HG03108 (cell line): Measurements from ENCODE around the gene AK6.
"Not testable (repeated sequence)": the region's sequence is repeated elsewhere in the genome, so short reads cannot be mapped to it uniquely, and the experiment has no call there.

Experiments used
- ATAC-seq: cut with Tn5 transposase; IDR thresholded peaks from one replicate; pipeline ENCODE4 v1.9.1; 2021; ENCODE audit warnings: moderate library complexity; ENCODE audit not compliant: unreplicated experiment

AK6 gene

GRCh38 chr5:69369340-69370121 is at the start of gene AK6, which contains the start of the genes RAD17 and TAF9:
Gene AK6, minus strand, starts transcription at chr5:69369520. Its CDS starts 30 bp downstream, at chr5:69369490.
Gene RAD17, plus strand, starts transcription at chr5:69369818. Its CDS starts 2,391 bp downstream, at chr5:69372209.
Gene TAF9, minus strand, starts transcription at chr5:69369520. Its CDS starts 3,783 bp downstream, at chr5:69365737.
- peak; percentile 92 for ATAC-seq

- ATAC-seq = no peak
Observed at GRCh38 chr5:69418554-69418953, 49.2 kb upstream of the AK6 start.

GRCh38 chr5:69416699-69417098 is 47.4 kb upstream of the AK6 start:
- no peak for ATAC-seq

GRCh38 chr5:69416180-69416579 is 46.9 kb upstream of the AK6 start:
- no peak for ATAC-seq

GRCh38 chr5:69415584-69415958 is 46.3 kb upstream of the AK6 start:
- ATAC-seq = no peak

GRCh38 chr5:69414885-69415583 is 45.7 kb upstream of the AK6 start, which contains the start of gene MARVELD2:
Gene MARVELD2, plus strand, starts transcription at chr5:69415116. Its CDS starts 4,270 bp downstream, at chr5:69419386.
- peak; percentile 73 for ATAC-seq

GRCh38 chr5:69404659-69405330 is 35.5 kb upstream of the AK6 start:
- ATAC-seq = no peak

- no peak for ATAC-seq
Observed at GRCh38 chr5:69378376-69378775, 9.1 kb upstream of the AK6 start.

GRCh38 chr5:69374911-69375446 is 5.7 kb upstream of the AK6 start:
- peak; percentile 68 for ATAC-seq

- ATAC-seq = no peak
Observed at GRCh38 chr5:69372394-69372793, 3.1 kb upstream of the AK6 start.

GRCh38 chr5:69370335-69370734 is 1.0 kb upstream of the AK6 start:
- ATAC-seq = not testable (repeated sequence)

GRCh38 chr5:69368458-69369339 is 621 bp downstream of the AK6 start:
- peak; percentile 21 for ATAC-seq

GRCh38 chr5:69367697-69368279 is 1.5 kb downstream of the AK6 start:
- ATAC-seq = no peak

GRCh38 chr5:69364850-69365249 is 4.5 kb downstream of the AK6 start:
- no peak for ATAC-seq

GRCh38 chr5:69364414-69364813 is 4.9 kb downstream of the AK6 start:
- no peak for ATAC-seq

GRCh38 chr5:69360442-69360841 is 8.9 kb downstream of the AK6 start:
- ATAC-seq = no peak

- no peak for ATAC-seq
Observed at GRCh38 chr5:69359699-69360098, 9.6 kb downstream of the AK6 start.

GRCh38 chr5:69350664-69351063 is 18.7 kb downstream of the AK6 start:
- no peak for ATAC-seq

- ATAC-seq = no peak
Observed at GRCh38 chr5:69343083-69343482, 26.2 kb downstream of the AK6 start.
